ENCODE results near the gene GPC5. TPM values are rescaled to one million over a fixed set of nuclear protein-coding genes. Genes with fewer than 3 reads are reported as not detected.

The GPC5 gene
- total RNA-seq, 1 experiment from 2014 or later, result 0.26 TPM

GRCh38 chr13:92262100-92262788 lies 863.8 kb downstream of the GPC5 start:
- TF ChIP-seq TCF7L2 (IDR thresholded peaks at IDR 0.05; ENCODE audit: low read depth, low read length) (no peak), CTCF (IDR thresholded peaks at IDR 0.05) (no peak), POLR2AphosphoS5 (IDR thresholded peaks at IDR 0.05; ENCODE audit: low read depth, low read length) (no peak), REST (IDR thresholded peaks at IDR 0.05; ENCODE audit: insufficient read depth in 1 of 2, low read depth in 2 of 2, low read length in 1 of 2) (no peak), SIN3A (IDR thresholded peaks at IDR 0.05; ENCODE audit: borderline replicate concordance, insufficient read depth, low read depth, low read length) (no peak)
- H3K9me3 ChIP-seq (ENCODE audit: control insufficient read depth, insufficient read depth, low read depth, low read length), result no peaks in the 10 kb centered on the region
- CTCF ChIA-PET, result no interaction called here
- no TSS peak for BruUV-seq (replicated peaks)
- ATAC-seq, result no peak
- in situ Hi-C loops (cut with HindIII; ENCODE audit: low pct_unique_long_range_greater_than_20kb, low sequenced_read_pairs) (no loop called here), intact Hi-C loops (cut with micrococcal nuclease; ENCODE audit: unreplicated experiment) (no loop called here)
- DNase-seq (ENCODE audit: low read depth, low spot score), result no peak
- H3K4me1 ChIP-seq (ENCODE audit: control insufficient read depth, insufficient read depth, low read length), result no peaks in the 10 kb centered on the region
- no peak overlapping the region for H3K27ac ChIP-seq (ENCODE audit: low read length)
- POLR2A ChIA-PET, result interaction anchor here (0.6 kb wide), 1 partner anchor 446 kb away, joined by 6 read pairs; no protein-coding TSS in a partner anchor
- no peak overlapping the region for H3K4me3 ChIP-seq (ENCODE audit: low read depth in 2 of 2, low read length in 2 of 2)
- no peaks in the 10 kb centered on the region for H3K27me3 ChIP-seq (ENCODE audit: control insufficient read depth, insufficient read depth, low read length)
- H3K36me3 ChIP-seq (ENCODE audit: control insufficient read depth, insufficient read depth, low read length), result no peaks in the 10 kb centered on the region

- intact Hi-C loops (cut with micrococcal nuclease; ENCODE audit: unreplicated experiment) (no loop called here), in situ Hi-C loops (cut with HindIII; ENCODE audit: low pct_unique_long_range_greater_than_20kb, low sequenced_read_pairs) (no loop called here)
- Histone ChIP-seq H3K36me3 (ENCODE audit: control insufficient read depth, insufficient read depth, low read length) (no peaks in the 10 kb centered on the region), H3K9me3 (ENCODE audit: control insufficient read depth, insufficient read depth, low read depth, low read length) (no peaks in the 10 kb centered on the region), H3K4me3 (ENCODE audit: low read depth in 2 of 2, low read length in 2 of 2) (no peak overlapping the region), H3K27me3 (ENCODE audit: control insufficient read depth, insufficient read depth, low read length) (no peaks in the 10 kb centered on the region), H3K27ac (ENCODE audit: low read length) (no peak overlapping the region), H3K4me1 (ENCODE audit: control insufficient read depth, insufficient read depth, low read length) (no peaks in the 10 kb centered on the region)
- TF ChIP-seq TCF7L2 (IDR thresholded peaks at IDR 0.05; ENCODE audit: low read depth, low read length), result no peak
- no peak for TF ChIP-seq CTCF (IDR thresholded peaks at IDR 0.05)
- no peak for TF ChIP-seq POLR2AphosphoS5 (IDR thresholded peaks at IDR 0.05; ENCODE audit: low read depth, low read length)
- TF ChIP-seq SIN3A (IDR thresholded peaks at IDR 0.05; ENCODE audit: borderline replicate concordance, insufficient read depth, low read depth, low read length), result no peak
- TF ChIP-seq REST (IDR thresholded peaks at IDR 0.05; ENCODE audit: insufficient read depth in 1 of 2, low read depth in 2 of 2, low read length in 1 of 2), result no peak
- ATAC-seq, result no peak
- CTCF ChIA-PET, result no interaction called here
- no TSS peak for BruUV-seq (replicated peaks)
- POLR2A ChIA-PET, result no interaction called here
- DNase-seq (ENCODE audit: low read depth, low spot score), result no peak
Measured at GRCh38 chr13:92265408-92265807, 867.0 kb downstream of the GPC5 start.
